Activated T-helper 1 cell treated with anti-CD3 and anti-CD28 coated beads, Interleukin-12 subunit alpha, Interleukin-12 subunit beta, Interleukin-2, Interleukin-4 antibody, amounts not matched to agents 30 ng/mL and 10 ng/mL and 1 ng/mL, durations not matched to agents 14 hours and 24 hours and 36 hours (primary cell): ENCODE measurements around the gene UBTF. TPM values are rescaled to one million over a fixed set of nuclear protein-coding genes. Genes with fewer than 3 reads are reported as not detected.

Source experiments
- DNase-seq: peaks from one replicate; pipeline ENCODE4 v3.0.0; 2021; ENCODE audit warnings: low spot score
- H3K27ac Mint-ChIP-seq: one replicate; pipeline ENCODE4 v1.8.0; 2021; ENCODE audit warnings: mild to moderate bottlenecking, mixed read lengths
- H3K27me3 Mint-ChIP-seq: one replicate; pipeline ENCODE4 v1.8.0; 2022; ENCODE audit warnings: mild to moderate bottlenecking, moderate library complexity, mixed read lengths; ENCODE audit not compliant: insufficient read depth
- H3K36me3 Mint-ChIP-seq: one replicate; pipeline ENCODE4 v1.8.0; 2021; ENCODE audit warnings: low read depth, mixed read lengths
- H3K4me1 Mint-ChIP-seq: one replicate; pipeline ENCODE4 v1.8.0; 2021; ENCODE audit warnings: low read depth, mixed read lengths
- H3K4me3 Mint-ChIP-seq: one replicate; pipeline ENCODE4 v1.8.0; 2021; ENCODE audit warnings: mild to moderate bottlenecking, moderate library complexity, mixed read lengths
- H3K9me3 Mint-ChIP-seq: one replicate; pipeline ENCODE4 v1.8.0; 2021; ENCODE audit warnings: mixed read lengths
- intact Hi-C: fragments of 100-400 bp; cut with micrococcal nuclease; formaldehyde crosslinking; loops from one replicate; pipeline ENCODE4 v1.15.1; 2024
- total RNA-seq: library from RNA; stranded (reverse); gene quantifications from 2 replicates; pipeline ENCODE4 v1.2.3, GENCODE V29; 2022

Gene UBTF
- total RNA-seq, 1 donor from 2014 or later, result 215 TPM

- Mint-ChIP-seq H3K36me3 (peaks cover 48% of the 10 kb centered on the region), H3K4me3 (no peak overlapping the region), H3K27ac (no peak overlapping the region), H3K4me1 (peaks cover 12% of the 10 kb centered on the region), H3K27me3 (no peaks in the 10 kb centered on the region), H3K9me3 (no peaks in the 10 kb centered on the region)
- intact Hi-C loops, result no loop called here
- DNase-seq, result no peak
Observed at GRCh38 chr17:44193326-44194084, 26.0 kb downstream of the UBTF start.

- Mint-ChIP-seq H3K27ac (no peak overlapping the region), H3K27me3 (no peaks in the 10 kb centered on the region), H3K4me1 (peaks cover 13% of the 10 kb centered on the region), H3K36me3 (peaks cover 47% of the 10 kb centered on the region), H3K4me3 (no peak overlapping the region), H3K9me3 (no peaks in the 10 kb centered on the region)
- intact Hi-C loops, result no loop called here
- DNase-seq, result no peak
Observed at GRCh38 chr17:44192750-44193149, 26.7 kb downstream of the UBTF start.

- Mint-ChIP-seq H3K4me1 (peaks cover 12% of the 10 kb centered on the region), H3K4me3 (no peak overlapping the region), H3K36me3 (peaks cover 42% of the 10 kb centered on the region), H3K9me3 (no peaks in the 10 kb centered on the region), H3K27ac (no peak overlapping the region), H3K27me3 (no peaks in the 10 kb centered on the region)
- intact Hi-C loops, result no loop called here
- no peak for DNase-seq
Observed at GRCh38 chr17:44191941-44192496, 27.5 kb downstream of the UBTF start.

GRCh38 chr17:44191369-44191768 lies 28.1 kb downstream of the UBTF start:
- DNase-seq, result no peak
- Mint-ChIP-seq H3K9me3 (no peaks in the 10 kb centered on the region), H3K27ac (no peak overlapping the region), H3K4me3 (no peak overlapping the region), H3K27me3 (no peaks in the 10 kb centered on the region), H3K4me1 (peaks cover 14% of the 10 kb centered on the region), H3K36me3 (peaks cover 39% of the 10 kb centered on the region)
- intact Hi-C loops, result no loop called here

- Mint-ChIP-seq H3K36me3 (peaks cover 37% of the 10 kb centered on the region), H3K4me3 (peak overlapping the region; percentile 39), H3K4me1 (peaks cover 17% of the 10 kb centered on the region), H3K27me3 (no peaks in the 10 kb centered on the region), H3K9me3 (no peaks in the 10 kb centered on the region), H3K27ac (no peak overlapping the region)
- DNase-seq, result no peak
- intact Hi-C loops, result no loop called here
Observed at GRCh38 chr17:44190481-44190880, 29.0 kb downstream of the UBTF start.

GRCh38 chr17:44188576-44189403 lies 30.7 kb downstream of the UBTF start:
- no peak for DNase-seq
- H3K36me3 Mint-ChIP-seq, result peaks cover 31% of the 10 kb centered on the region
- peaks cover 31% of the 10 kb centered on the region for H3K4me1 Mint-ChIP-seq
- intact Hi-C loops, result loop anchor here (5.0 kb wide), 1 partner anchor 759 kb away; the partner anchor contains the start of gene KIF18B
- no peaks in the 10 kb centered on the region for H3K9me3 Mint-ChIP-seq
- no peaks in the 10 kb centered on the region for H3K27me3 Mint-ChIP-seq
- H3K27ac Mint-ChIP-seq, result no peak overlapping the region
- H3K4me3 Mint-ChIP-seq, result peak overlapping the region; percentile 100

GRCh38 chr17:44187131-44187899 lies 32.2 kb downstream of the UBTF start:
- Mint-ChIP-seq H3K4me3 (peak overlapping the region; percentile 100), H3K9me3 (no peaks in the 10 kb centered on the region), H3K27me3 (no peaks in the 10 kb centered on the region), H3K36me3 (peaks cover 24% of the 10 kb centered on the region), H3K27ac (peak overlapping the region; percentile 99), H3K4me1 (peaks cover 31% of the 10 kb centered on the region)
- intact Hi-C loops, result loop anchor here (2.0 to 5.0 kb wide), 2 partner anchors 181 to 760 kb away; partner anchors contain the start of gene KIF18B
- DNase-seq, result no peak

- intact Hi-C loops, result loop anchor here (1.0 to 5.0 kb wide), 11 partner anchors 14 to 761 kb away; partner anchors contain the start of genes G6PC3, HDAC5, HROB and KIF18B
- H3K4me3 Mint-ChIP-seq, result peak within 1 kb of the TSS; percentile 100
- peaks cover 31% of the 10 kb centered on the region for H3K4me1 Mint-ChIP-seq
- DNase-seq, result peak; percentile 99
- peak within 1 kb of the TSS; percentile 99 for H3K27ac Mint-ChIP-seq
- H3K36me3 Mint-ChIP-seq, result peaks cover 29% of the 10 kb centered on the region
- no peaks in the 10 kb centered on the region for H3K9me3 Mint-ChIP-seq
- H3K27me3 Mint-ChIP-seq, result no peaks in the 10 kb centered on the region
Observed at GRCh38 chr17:44186307-44187130, 33.0 kb downstream of the UBTF start, which contains the start of gene TMUB2. TSS of gene TMUB2 (plus strand) at chr17:44186972. CDS start at chr17:44187709, 737 bp downstream.

- peak overlapping the region; percentile 7 for H3K4me3 Mint-ChIP-seq
- DNase-seq, result no peak
- H3K9me3 Mint-ChIP-seq, result no peaks in the 10 kb centered on the region
- H3K27ac Mint-ChIP-seq, result no peak overlapping the region
- intact Hi-C loops, result no loop called here
- peaks cover 18% of the 10 kb centered on the region for H3K36me3 Mint-ChIP-seq
- H3K27me3 Mint-ChIP-seq, result no peaks in the 10 kb centered on the region
- H3K4me1 Mint-ChIP-seq, result peaks cover 31% of the 10 kb centered on the region
Observed at GRCh38 chr17:44184212-44184810, 35.2 kb downstream of the UBTF start.

- Mint-ChIP-seq H3K27me3 (no peaks in the 10 kb centered on the region), H3K27ac (no peak overlapping the region), H3K4me1 (peaks cover 25% of the 10 kb centered on the region), H3K9me3 (no peaks in the 10 kb centered on the region), H3K36me3 (peaks cover 21% of the 10 kb centered on the region), H3K4me3 (no peak overlapping the region)
- DNase-seq, result no peak
- intact Hi-C loops, result no loop called here
Observed at GRCh38 chr17:44183024-44183423, 36.5 kb downstream of the UBTF start.

- no peaks in the 10 kb centered on the region for H3K9me3 Mint-ChIP-seq
Observed at GRCh38 chr17:44178133-44178532, 41.3 kb downstream of the UBTF start.

More at GRCh38 chr17:44178133-44178532, 41.3 kb downstream of the UBTF start:
- no peaks in the 10 kb centered on the region for H3K4me1 Mint-ChIP-seq
- intact Hi-C loops, result no loop called here
- H3K27ac Mint-ChIP-seq, result no peak overlapping the region
- no peaks in the 10 kb centered on the region for H3K27me3 Mint-ChIP-seq
- H3K36me3 Mint-ChIP-seq, result peaks cover 20% of the 10 kb centered on the region
- DNase-seq, result no peak
- no peak overlapping the region for H3K4me3 Mint-ChIP-seq
